DOHH2 (cell line): ENCODE results near the gene CUL3.

Experiments used
- CTCF ChIP-seq: fragments of 200-600 bp; sonication (generic); IDR thresholded peaks from one replicate; pipeline ENCODE4 v1.5.1; 2014; ENCODE audit warnings: antibody characterized with exemption, mild to moderate bottlenecking, low read depth, low read length; ENCODE audit not compliant: poor library complexity, severe bottlenecking
- EZH2phosphoT487 ChIP-seq: fragments of 200-600 bp; sonication (generic); IDR thresholded peaks from 2 replicates; pipeline ENCODE4 v1.6.1; 2017; ENCODE audit warnings: borderline replicate concordance, mild to moderate bottlenecking, antibody characterized with exemption, low read length, moderate library complexity, mixed read lengths

GRCh38 chr2:224577541-224577940 lies 7.6 kb downstream of the CUL3 start:
- TF ChIP-seq CTCF (no peak), EZH2phosphoT487 (no peak)
